NCI-H146 treated with DMSO at 0.1 percent for 48 hours (cell line): ENCODE results near the gene PNPLA1.
"Not testable (repeated sequence)": the region's sequence is repeated elsewhere in the genome, so short reads cannot be mapped to it uniquely, and the experiment has no call there.

ENCODE experiments used
- DNase-seq: peaks from one replicate; lab custom pipeline; 2025; ENCODE audit not compliant: unreplicated experiment; lab: John Stamatoyannopoulos, UW

PNPLA1 gene

DNA sequence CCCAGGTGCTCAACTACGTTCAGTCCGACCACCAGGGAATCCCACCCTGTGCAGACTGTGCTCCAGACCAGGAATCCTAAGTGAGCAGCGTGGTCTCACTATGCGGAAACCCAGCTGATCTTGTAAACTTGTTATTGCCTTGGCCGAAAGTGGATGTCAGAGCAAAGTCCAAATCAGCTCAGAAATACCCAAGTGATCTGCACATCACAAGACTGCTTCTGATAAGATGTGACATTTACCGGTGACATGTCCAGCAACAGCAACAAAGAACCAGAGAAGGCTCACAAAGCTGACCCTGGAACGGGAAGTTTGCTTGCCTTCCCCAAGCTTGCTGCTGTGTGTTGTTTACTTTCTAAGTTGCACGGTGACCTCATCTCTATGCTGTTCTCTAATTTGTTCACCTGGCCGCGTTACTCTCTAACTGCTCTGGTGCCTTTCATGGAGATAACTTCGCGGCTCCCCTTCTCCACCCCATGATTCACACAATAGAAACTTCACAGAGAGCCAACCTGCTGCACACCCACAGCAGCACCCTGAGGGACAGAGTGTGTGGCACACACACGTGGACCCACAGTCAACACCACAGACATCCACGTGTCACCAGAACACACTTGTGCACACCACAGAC, 65.1 kb downstream of the PNPLA1 start:
- no peak for DNase-seq

- DNase-seq, result no peak
These were observed 65.8 kb downstream of the PNPLA1 start for GRCh38 chr6:36335465-36336207.

- no peak for DNase-seq
These were observed 66.4 kb downstream of the PNPLA1 start for GRCh38 chr6:36336208-36336710.

GRCh38 chr6:36336779-36337241, 67.0 kb downstream of the PNPLA1 start, which contains the start of gene BNIP5:
TSS of gene BNIP5 (minus strand) at chr6:36336888. CDS start at chr6:36330690, 6,198 bp downstream.
- no peak for DNase-seq

DNA sequence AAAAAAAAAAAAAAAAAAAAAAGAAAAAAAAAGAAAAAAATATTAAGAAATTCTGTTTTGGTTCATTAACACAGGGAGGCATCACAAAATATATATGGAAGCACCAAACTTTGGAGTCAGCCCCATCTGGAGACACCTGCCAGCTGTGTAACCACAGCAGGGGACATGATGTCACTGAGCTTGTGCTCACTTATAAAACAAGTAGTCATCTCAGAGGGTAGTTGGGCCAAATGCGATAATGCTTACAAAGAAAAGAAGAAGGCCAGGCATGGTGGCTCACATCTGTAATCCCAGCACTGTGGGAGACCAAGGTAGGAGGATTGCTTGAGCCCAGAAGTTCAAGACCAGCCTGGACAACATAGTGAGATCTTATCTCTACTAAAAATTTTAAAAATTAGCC, 68.0 kb downstream of the PNPLA1 start:
- DNase-seq, result no peak

DNA sequence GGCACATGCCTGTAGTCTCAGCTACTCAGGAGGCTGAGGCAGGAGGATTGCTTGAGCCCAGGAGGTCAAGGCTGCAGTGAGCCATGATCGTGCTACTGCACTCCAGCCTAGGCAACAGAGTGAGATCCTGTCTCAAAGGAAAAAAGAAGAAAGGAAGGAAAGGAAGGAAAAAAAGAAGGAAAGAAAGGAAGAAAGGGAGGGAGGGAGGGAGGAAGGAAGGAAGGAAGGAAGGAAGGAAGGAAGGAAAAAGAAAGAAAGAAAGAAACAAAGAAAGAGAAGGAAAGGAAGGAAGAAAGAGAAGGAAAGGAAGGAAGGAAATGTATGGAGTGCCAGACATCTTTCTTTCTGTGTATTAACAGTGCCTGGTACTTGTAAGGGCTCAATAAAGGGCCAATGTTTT, 68.4 kb downstream of the PNPLA1 start:
- not testable (repeated sequence) for DNase-seq

DNA sequence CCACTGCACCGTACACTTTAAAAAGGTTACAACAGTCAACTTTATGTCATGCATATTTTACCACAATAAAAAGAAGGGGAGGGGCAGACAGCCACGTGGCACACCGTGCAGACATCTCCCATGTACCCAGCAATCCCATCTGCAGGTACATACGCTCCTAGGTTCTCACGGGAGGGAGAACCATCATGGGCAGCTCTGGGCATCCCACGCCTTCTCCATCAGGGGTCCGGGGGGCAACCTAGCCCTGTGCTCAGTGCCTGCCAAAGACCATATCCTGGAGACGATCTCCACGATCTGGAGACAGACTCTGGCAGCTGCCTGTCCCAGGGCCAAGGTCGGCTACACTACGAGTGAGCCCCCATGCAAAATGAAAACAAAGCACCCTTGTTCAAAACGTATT, 69.3 kb downstream of the PNPLA1 start:
- DNase-seq, result no peak

GRCh38 chr6:36340306-36340617, 70.4 kb downstream of the PNPLA1 start:
- DNase-seq, result no peak

- peak; percentile 16 for DNase-seq
These were observed 71.0 kb downstream of the PNPLA1 start for GRCh38 chr6:36340618-36341454.

- DNase-seq, result no peak
These were observed 73.3 kb downstream of the PNPLA1 start for GRCh38 chr6:36343109-36343680.

GRCh38 chr6:36345681-36346466, 76.0 kb downstream of the PNPLA1 start:
- no peak for DNase-seq

DNA sequence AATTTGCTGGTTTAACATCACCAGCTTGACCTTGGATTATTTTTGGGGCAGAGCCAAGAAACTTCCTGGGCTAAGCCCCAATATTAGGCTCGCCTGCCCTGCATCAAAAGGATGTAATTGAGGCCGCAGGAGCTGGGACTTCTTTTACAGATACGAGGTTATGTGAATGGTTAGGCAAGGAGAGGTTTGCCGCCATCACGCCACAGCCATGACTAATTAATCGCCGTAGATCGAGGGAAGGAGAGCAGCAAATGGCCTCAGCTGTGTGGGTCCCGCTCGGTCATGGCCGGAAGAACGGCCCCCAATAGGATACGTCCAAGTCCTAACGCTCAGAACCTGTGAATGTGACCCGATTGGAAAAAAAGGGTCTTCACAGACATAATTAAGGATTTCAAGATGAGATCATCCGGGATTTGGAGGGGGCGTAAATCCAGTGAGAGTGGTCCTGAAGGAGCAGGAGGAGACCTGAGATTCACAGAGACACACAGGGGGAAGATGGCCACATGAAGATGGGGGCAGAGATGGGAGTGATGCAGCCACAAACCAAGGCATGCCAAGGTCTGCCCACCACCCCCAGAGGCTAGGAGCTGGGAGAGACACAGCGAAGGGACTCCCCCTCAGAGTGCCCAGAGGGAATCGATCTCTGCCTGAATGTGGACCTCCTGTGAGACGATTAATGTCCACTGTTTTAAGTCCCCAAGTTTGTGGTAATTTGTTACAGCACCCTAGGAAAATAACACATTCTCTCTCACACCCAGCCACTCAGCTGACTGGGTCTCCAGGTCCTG, 76.8 kb downstream of the PNPLA1 start:
- no peak for DNase-seq

DNA sequence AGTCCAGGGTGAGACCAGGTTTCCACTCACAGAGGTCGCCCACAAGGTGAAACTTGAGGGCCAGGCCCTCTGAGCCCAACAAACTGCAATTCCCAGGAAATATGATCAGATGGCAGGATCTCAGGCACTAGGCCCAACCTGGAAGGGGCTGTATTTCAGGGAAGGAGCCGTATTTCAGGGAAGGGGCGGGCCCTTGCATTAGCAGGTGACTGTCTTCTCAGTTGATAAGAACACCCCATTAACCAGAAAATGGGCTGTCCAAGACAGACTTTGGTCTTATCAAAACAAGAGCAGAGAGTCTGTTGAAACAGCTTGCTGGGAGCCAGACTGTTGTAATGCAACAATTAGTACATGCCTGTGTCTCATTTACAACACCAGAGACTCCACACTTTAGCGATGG, 77.8 kb downstream of the PNPLA1 start:
- no peak for DNase-seq

- DNase-seq, result peak; percentile 88
These were observed 79.4 kb downstream of the PNPLA1 start for GRCh38 chr6:36349240-36349639.

- DNase-seq, result no peak
These were observed 80.2 kb downstream of the PNPLA1 start for GRCh38 chr6:36350082-36350481.

DNA sequence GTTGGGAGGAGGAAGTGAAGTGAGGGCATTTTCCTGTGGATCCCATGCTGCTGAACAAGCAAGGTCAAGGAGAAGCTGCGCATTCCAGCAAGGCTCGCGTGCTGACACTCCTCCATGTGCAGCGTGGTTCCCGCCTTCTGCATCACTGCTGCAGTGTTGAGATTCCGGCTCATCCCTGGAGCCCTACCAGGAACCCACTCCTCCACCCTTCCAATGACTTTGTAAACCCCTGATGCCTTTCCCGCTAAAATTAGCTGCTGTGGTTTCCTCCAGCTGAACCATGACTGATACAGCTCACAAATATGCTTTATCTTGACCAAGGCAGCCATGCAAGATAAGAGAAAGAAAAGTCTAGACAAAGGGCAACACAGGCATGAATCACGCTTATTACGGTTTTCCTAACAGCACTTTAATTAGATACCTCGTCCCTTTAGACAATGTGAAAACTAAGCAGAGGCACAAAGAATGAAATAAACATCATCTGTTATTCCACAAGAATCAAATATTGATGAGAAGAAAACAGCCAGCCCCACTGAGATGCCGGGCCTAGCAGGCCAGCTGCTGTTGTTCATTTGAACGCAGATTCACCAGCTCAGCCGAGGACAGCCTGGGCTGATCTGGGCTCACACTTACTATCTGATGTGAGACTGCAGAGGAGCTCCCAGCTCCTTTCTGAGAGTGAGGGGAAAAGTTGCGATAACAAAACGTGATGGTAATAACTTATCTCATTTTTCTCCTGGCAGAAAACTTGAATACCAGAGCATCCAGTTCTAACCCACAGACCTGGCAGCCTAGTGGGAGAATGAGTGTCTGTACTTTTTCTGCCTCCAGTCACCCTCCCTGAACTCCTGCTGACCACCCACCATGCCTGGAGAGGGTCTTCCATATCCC, 81.1 kb downstream of the PNPLA1 start:
- DNase-seq, result no peak

DNA sequence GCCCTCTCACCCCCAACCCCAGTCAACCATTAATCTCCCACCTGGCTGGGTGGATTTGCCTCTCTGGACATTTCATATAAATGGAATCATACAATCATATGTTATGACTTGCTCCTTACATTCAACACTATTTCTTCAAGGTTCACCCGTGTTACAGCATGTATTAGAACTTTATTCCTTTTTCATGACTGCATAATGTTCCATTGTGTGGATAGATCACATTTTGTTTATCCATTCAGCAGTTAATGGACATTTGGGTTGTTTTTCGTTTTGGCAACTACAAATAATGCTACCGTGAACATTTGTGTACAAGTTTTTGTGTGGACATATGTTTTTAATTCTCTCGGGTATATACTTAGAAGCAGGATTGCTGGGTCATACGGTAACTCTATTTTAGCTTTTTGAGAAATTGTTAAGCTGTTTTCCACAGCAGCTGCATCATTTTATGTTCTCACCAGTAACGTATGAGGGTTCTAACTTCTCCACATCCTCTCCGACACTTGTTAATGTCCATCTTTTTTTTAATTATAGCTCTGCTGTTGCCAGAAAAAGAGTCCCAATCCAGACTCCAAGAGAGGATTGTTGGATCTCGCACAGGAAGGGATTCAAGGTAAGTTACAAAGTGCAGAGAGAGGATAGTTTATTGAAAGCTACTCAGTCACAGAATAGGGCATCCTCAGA, 82.8 kb downstream of the PNPLA1 start:
- no peak for DNase-seq

GRCh38 chr6:36353411-36353915, 83.6 kb downstream of the PNPLA1 start:
- no peak for DNase-seq
